ENCODE measurements around the gene ARHGAP6.
A peak's percentile ranks its signal among the peaks of the same experiment; 100 is the strongest.
"Not testable (repeated sequence)": the region's sequence is repeated elsewhere in the genome, so short reads cannot be mapped to it uniquely, and the experiment has no call there.

ARHGAP6 gene

GRCh38 chrX:11533199-11533651 is 132.5 kb downstream of the ARHGAP6 start:
- Histone ChIP-seq H3K4me3 (no peak overlapping the region), H3K36me3 (ENCODE audit: insufficient read depth, low read length) (no peaks in the 10 kb centered on the region), H3K9me3 (ENCODE audit: low read depth, low read length) (no peaks in the 10 kb centered on the region), H3K27ac (no peak overlapping the region), H3K9ac (ENCODE audit: insufficient read length) (no peak overlapping the region)
- TF ChIP-seq EZH2 (IDR thresholded peaks at IDR 0.05) (no peak), FOXP2 (optimal IDR thresholded peaks at IDR 0.05; ENCODE audit: control extremely low read depth, extremely low read length, insufficient read depth) (no peak), POLR2AphosphoS5 (IDR thresholded peaks at IDR 0.05; ENCODE audit: borderline replicate concordance, low read depth, low read length) (no peak)
- peak; percentile 72 for DNase-seq (ENCODE audit: low read depth, low spot score)

DNA sequence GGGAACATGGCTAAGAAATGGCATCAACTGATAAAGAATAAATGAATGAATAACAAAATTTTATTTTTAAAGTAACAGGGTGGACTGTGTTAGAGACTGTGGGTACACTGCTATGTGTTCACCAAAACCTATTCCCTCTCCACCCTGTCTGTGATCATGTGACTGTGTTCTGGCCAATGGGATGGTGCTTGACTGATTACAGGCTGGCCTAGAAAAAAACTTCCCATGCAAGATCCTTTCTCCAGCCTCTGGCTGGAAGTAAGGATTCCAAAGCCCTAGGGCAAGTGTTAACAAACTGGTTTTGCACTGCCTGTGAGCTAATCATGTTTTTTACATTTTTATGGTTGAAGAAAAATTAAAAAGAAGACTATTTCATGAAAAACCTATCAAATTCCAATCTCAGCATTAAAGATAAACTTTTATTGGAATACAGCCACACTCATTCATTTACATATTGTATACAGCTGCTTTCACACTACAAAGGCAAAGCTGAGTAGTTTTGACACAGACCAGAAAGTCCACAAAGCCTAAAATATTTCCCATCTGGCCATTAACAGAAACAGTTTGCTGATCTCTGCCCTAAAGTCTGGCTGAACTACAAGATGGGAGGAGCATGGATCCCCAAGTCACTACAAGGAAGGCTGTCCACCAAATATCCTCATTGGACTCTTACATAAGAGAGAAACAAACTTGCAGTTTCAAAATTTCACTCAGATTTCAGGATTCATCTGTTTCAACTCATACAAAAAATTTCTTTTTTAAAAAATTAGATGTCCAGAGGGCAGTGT is 133.2 kb downstream of the ARHGAP6 start:
- no peak overlapping the region for H3K27ac ChIP-seq
- no peak for TF ChIP-seq FOXP2 (optimal IDR thresholded peaks at IDR 0.05; ENCODE audit: control extremely low read depth, extremely low read length, insufficient read depth)
- TF ChIP-seq POLR2AphosphoS5 (IDR thresholded peaks at IDR 0.05; ENCODE audit: borderline replicate concordance, low read depth, low read length), result no peak
- no peak for TF ChIP-seq EZH2 (IDR thresholded peaks at IDR 0.05)
- no peak for DNase-seq (ENCODE audit: low read depth, low spot score)
- H3K4me3 ChIP-seq, result no peak overlapping the region
- H3K9ac ChIP-seq (ENCODE audit: insufficient read length), result no peak overlapping the region
- no peaks in the 10 kb centered on the region for H3K9me3 ChIP-seq (ENCODE audit: low read depth, low read length)
- H3K36me3 ChIP-seq (ENCODE audit: insufficient read depth, low read length), result no peaks in the 10 kb centered on the region

DNA sequence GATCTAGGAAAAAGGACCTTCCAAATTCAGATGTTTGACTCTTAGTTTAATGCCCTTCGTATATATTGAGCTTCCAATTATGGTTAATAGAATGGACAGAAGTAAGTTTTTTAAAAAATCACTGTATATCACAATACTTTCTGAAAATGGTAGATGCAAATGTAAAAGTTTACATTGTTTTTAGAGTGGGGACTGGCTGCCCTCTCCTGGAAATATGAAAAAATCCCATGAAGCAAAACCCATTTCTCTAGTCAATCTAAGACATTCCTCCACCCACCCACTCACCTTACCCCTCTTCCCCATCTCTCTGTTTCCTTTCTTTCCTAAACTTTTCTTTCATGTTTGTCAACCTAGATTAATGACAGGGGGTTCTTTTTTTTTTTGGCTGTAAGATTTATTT is 134.5 kb downstream of the ARHGAP6 start:
- no peak overlapping the region for H3K9ac ChIP-seq (ENCODE audit: insufficient read length)
- no peaks in the 10 kb centered on the region for H3K9me3 ChIP-seq (ENCODE audit: low read depth, low read length)
- no peaks in the 10 kb centered on the region for H3K36me3 ChIP-seq (ENCODE audit: insufficient read depth, low read length)
- TF ChIP-seq POLR2AphosphoS5 (IDR thresholded peaks at IDR 0.05; ENCODE audit: borderline replicate concordance, low read depth, low read length) (no peak), EZH2 (IDR thresholded peaks at IDR 0.05) (no peak), FOXP2 (optimal IDR thresholded peaks at IDR 0.05; ENCODE audit: control extremely low read depth, extremely low read length, insufficient read depth) (no peak)
- no peak for DNase-seq (ENCODE audit: low read depth, low spot score)
- H3K27ac ChIP-seq, result no peak overlapping the region
- no peak overlapping the region for H3K4me3 ChIP-seq

- H3K4me3 ChIP-seq, result no peak overlapping the region
- no peak for TF ChIP-seq EZH2 (IDR thresholded peaks at IDR 0.05)
- no peak for TF ChIP-seq POLR2AphosphoS5 (IDR thresholded peaks at IDR 0.05; ENCODE audit: borderline replicate concordance, low read depth, low read length)
- TF ChIP-seq FOXP2 (optimal IDR thresholded peaks at IDR 0.05; ENCODE audit: control extremely low read depth, extremely low read length, insufficient read depth), result no peak
- no peak for DNase-seq (ENCODE audit: low read depth, low spot score)
- H3K36me3 ChIP-seq (ENCODE audit: insufficient read depth, low read length), result no peaks in the 10 kb centered on the region
- H3K27ac ChIP-seq, result no peak overlapping the region
- no peaks in the 10 kb centered on the region for H3K9me3 ChIP-seq (ENCODE audit: low read depth, low read length)
- no peak overlapping the region for H3K9ac ChIP-seq (ENCODE audit: insufficient read length)
These were observed 135.1 kb downstream of the ARHGAP6 start for GRCh38 chrX:11530621-11531020.

DNA sequence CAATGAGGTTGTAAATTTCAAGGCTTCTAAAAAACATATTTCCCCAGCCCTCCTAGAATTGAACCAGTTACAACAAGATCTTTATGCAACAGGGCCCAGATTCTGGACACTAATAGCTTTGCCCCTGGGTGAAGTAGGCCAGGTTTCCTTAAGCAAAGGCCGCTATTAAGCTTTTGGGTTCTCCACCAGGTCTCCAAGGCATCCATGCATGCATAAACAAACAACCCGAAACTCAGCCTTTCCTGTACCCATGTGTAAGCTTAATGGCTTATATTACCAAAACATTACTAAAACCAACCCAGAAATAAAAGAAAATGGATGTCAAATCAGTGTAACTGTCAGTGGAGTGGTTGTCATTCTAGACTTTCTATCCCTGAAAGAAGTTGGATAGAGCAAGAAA is 137.1 kb downstream of the ARHGAP6 start:
- Histone ChIP-seq H3K36me3 (ENCODE audit: insufficient read depth, low read length) (no peaks in the 10 kb centered on the region), H3K9me3 (ENCODE audit: low read depth, low read length) (no peaks in the 10 kb centered on the region), H3K4me3 (no peak overlapping the region), H3K27ac (no peak overlapping the region), H3K9ac (ENCODE audit: insufficient read length) (no peak overlapping the region)
- TF ChIP-seq FOXP2 (optimal IDR thresholded peaks at IDR 0.05; ENCODE audit: control extremely low read depth, extremely low read length, insufficient read depth) (no peak), POLR2AphosphoS5 (IDR thresholded peaks at IDR 0.05; ENCODE audit: borderline replicate concordance, low read depth, low read length) (no peak), EZH2 (IDR thresholded peaks at IDR 0.05) (no peak)
- DNase-seq (ENCODE audit: low read depth, low spot score), result no peak

GRCh38 chrX:11525685-11526084 is 140.0 kb downstream of the ARHGAP6 start:
- DNase-seq (ENCODE audit: low read depth, low spot score), result no peak
- H3K27ac ChIP-seq, result no peak overlapping the region

DNA sequence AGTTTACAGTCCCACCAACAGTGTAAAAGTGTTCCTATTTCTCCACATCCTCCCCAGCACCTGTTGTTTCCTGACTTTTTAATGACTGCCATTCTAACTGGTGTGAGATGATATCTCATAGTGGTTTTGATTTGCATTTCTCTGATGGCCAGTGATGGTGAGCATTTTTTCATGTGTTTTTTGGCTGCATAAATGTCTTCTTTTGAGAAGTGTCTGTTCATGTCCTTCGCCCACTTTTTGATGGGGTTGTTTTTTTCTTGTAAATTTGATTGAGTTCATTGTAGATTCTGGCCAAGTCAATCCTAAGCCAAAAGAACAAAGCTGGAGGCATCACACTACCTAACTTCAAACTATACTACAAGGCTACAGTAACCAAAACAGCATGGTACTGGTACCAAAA is 146.5 kb downstream of the ARHGAP6 start:
- not testable (repeated sequence) for H3K36me3 ChIP-seq (ENCODE audit: insufficient read depth, low read length); H3K4me3 ChIP-seq; H3K9me3 ChIP-seq (ENCODE audit: low read depth, low read length); DNase-seq (ENCODE audit: low read depth, low spot score); H3K9ac ChIP-seq (ENCODE audit: insufficient read length); H3K27ac ChIP-seq

More at GRCh38 chrX:11525685-11526084, 140.0 kb downstream of the ARHGAP6 start:
- Histone ChIP-seq H3K9ac (ENCODE audit: insufficient read length) (no peak overlapping the region), H3K9me3 (ENCODE audit: low read depth, low read length) (no peaks in the 10 kb centered on the region), H3K4me3 (no peak overlapping the region), H3K36me3 (ENCODE audit: insufficient read depth, low read length) (no peaks in the 10 kb centered on the region)
- TF ChIP-seq EZH2 (IDR thresholded peaks at IDR 0.05) (no peak), POLR2AphosphoS5 (IDR thresholded peaks at IDR 0.05; ENCODE audit: borderline replicate concordance, low read depth, low read length) (no peak), FOXP2 (optimal IDR thresholded peaks at IDR 0.05; ENCODE audit: control extremely low read depth, extremely low read length, insufficient read depth) (no peak)

- no peaks in the 10 kb centered on the region for H3K36me3 ChIP-seq (ENCODE audit: insufficient read depth, low read length)
- no peak overlapping the region for H3K4me3 ChIP-seq
- no peaks in the 10 kb centered on the region for H3K9me3 ChIP-seq (ENCODE audit: low read depth, low read length)
- no peak overlapping the region for H3K27ac ChIP-seq
- TF ChIP-seq POLR2AphosphoS5 (IDR thresholded peaks at IDR 0.05; ENCODE audit: borderline replicate concordance, low read depth, low read length), result no peak
- no peak for DNase-seq (ENCODE audit: low read depth, low spot score)
- H3K9ac ChIP-seq (ENCODE audit: insufficient read length), result no peak overlapping the region
These were observed 155.9 kb downstream of the ARHGAP6 start for GRCh38 chrX:11509786-11510185.

GRCh38 chrX:11504234-11504633 is 161.5 kb downstream of the ARHGAP6 start:
- no peak for TF ChIP-seq FOXP2 (optimal IDR thresholded peaks at IDR 0.05; ENCODE audit: control extremely low read depth, extremely low read length, insufficient read depth)
- TF ChIP-seq POLR2AphosphoS5 (IDR thresholded peaks at IDR 0.05; ENCODE audit: borderline replicate concordance, low read depth, low read length), result no peak
- no peak for TF ChIP-seq EZH2 (IDR thresholded peaks at IDR 0.05)
- DNase-seq (ENCODE audit: low read depth, low spot score), result no peak
- no peaks in the 10 kb centered on the region for H3K9me3 ChIP-seq (ENCODE audit: low read depth, low read length)

More at GRCh38 chrX:11504234-11504633, 161.5 kb downstream of the ARHGAP6 start:
- Histone ChIP-seq H3K9ac (ENCODE audit: insufficient read length) (no peak overlapping the region), H3K27ac (no peak overlapping the region), H3K36me3 (ENCODE audit: insufficient read depth, low read length) (no peaks in the 10 kb centered on the region), H3K4me3 (no peak overlapping the region)

Measured in SK-N-MC (cell line).